ENCODE data around the gene TMEM208. TPM values are rescaled to one million over a fixed set of nuclear protein-coding genes. Genes with fewer than 3 reads are reported as not detected.
A peak's percentile ranks its signal among the peaks of the same experiment; 100 is the strongest.

TMEM208 gene
- total RNA-seq (10 to 100 TPM; 58.4 to 69.5 TPM), polyA plus RNA-seq (83.7 TPM)

- Histone ChIP-seq H3K4me1 (ENCODE audit: insufficient read depth, low read length) (peaks cover 42% of the 10 kb centered on the region), H3K27me3 (ENCODE audit: insufficient read depth, low read length, poor library complexity, severe bottlenecking) (no peaks in the 10 kb centered on the region), H3K4me3 (ENCODE audit: low read length) (peak within 1 kb of the TSS; percentile 99), H3K27ac (ENCODE audit: low read depth, low read length) (peak within 1 kb of the TSS; percentile 94), H3K36me3 (ENCODE audit: insufficient read depth, low read length) (peaks cover 29% of the 10 kb centered on the region), H3K9me3 (ENCODE audit: low read length) (no peaks in the 10 kb centered on the region)
- H3K27ac Mint-ChIP-seq: peak within 1 kb of the TSS; percentile 93 to 99 (median 98)
- CTCF ChIA-PET: interaction anchor here (1.0 to 2.4 kb wide), 12 partner anchors 10 to 707 kb away, joined by 3 to 12 read pairs (median 4); partner anchors contain the start of gene FHOD1
- peak; percentile 94 to 98 (median 96) for DNase-seq
- H3K4me1 Mint-ChIP-seq: peaks cover 39 to 60% (median 50%) of the 10 kb centered on the region in 3 donors
- no peaks in the 10 kb centered on the region for H3K9me3 Mint-ChIP-seq
- H3K36me3 Mint-ChIP-seq: peaks cover 0 to 53% (median 8%) of the 10 kb centered on the region in 3 donors
- peak within 1 kb of the TSS; percentile 98 to 100 (median 99) for H3K4me3 Mint-ChIP-seq
- POLR2A ChIA-PET: interaction anchor here (0.9 to 3.1 kb wide), 5 partner anchors 11 to 199 kb away, joined by 3 to 15 read pairs (median 7); partner anchors contain the start of genes FHOD1 and SLC9A5
- peaks cover 0 to 2% of the 10 kb centered on the region in 2 donors for H3K27me3 Mint-ChIP-seq
Measured at GRCh38 chr16:67226804-67227566, at the start of gene TMEM208. Gene TMEM208, plus strand, starts transcription at chr16:67227130. Its CDS starts 89 bp downstream, at chr16:67227219.

GRCh38 chr16:67177743-67178699 lies 48.9 kb upstream of the TMEM208 start:
- ChIA-PET CTCF (interaction anchor here (1.0 to 3.1 kb wide), 4 partner anchors 7 to 23 kb away, joined by 3 to 18 read pairs (median 4); partner anchors contain the start of gene MATCAP1), POLR2A (no interaction called here)
- Mint-ChIP-seq H3K27ac (peak overlapping the region in 3 of 8 donors; percentile 31 to 88 (median 54)), H3K4me3 (peak overlapping the region; percentile 64 to 75 (median 71)), H3K9me3 (no peaks in the 10 kb centered on the region), H3K4me1 (peaks cover 24 to 46% (median 31%) of the 10 kb centered on the region in 3 donors), H3K36me3 (no peaks in the 10 kb centered on the region), H3K27me3 (no peaks in the 10 kb centered on the region)
- H3K9me3 ChIP-seq (ENCODE audit: low read length): no peaks in the 10 kb centered on the region
- no peak overlapping the region for H3K27ac ChIP-seq (ENCODE audit: low read depth, low read length)
- peak; percentile 43 to 75 (median 49) for DNase-seq
- peak overlapping the region; percentile 39 for H3K4me3 ChIP-seq (ENCODE audit: low read length)
- H3K4me1 ChIP-seq (ENCODE audit: insufficient read depth, low read length): peaks cover 32% of the 10 kb centered on the region
- no peaks in the 10 kb centered on the region for H3K36me3 ChIP-seq (ENCODE audit: insufficient read depth, low read length)
- peaks cover 6% of the 10 kb centered on the region for H3K27me3 ChIP-seq (ENCODE audit: insufficient read depth, low read length, poor library complexity, severe bottlenecking)

GRCh38 chr16:67179421-67180080 lies 47.4 kb upstream of the TMEM208 start:
- H3K9me3 ChIP-seq (ENCODE audit: low read length): no peaks in the 10 kb centered on the region
- no peaks in the 10 kb centered on the region for H3K36me3 ChIP-seq (ENCODE audit: insufficient read depth, low read length)
- Mint-ChIP-seq H3K27ac (no peak overlapping the region), H3K4me1 (peaks cover 13 to 36% (median 20%) of the 10 kb centered on the region in 3 donors), H3K36me3 (no peaks in the 10 kb centered on the region), H3K4me3 (peak overlapping the region in 1 of 7 donors; percentile 46), H3K9me3 (no peaks in the 10 kb centered on the region), H3K27me3 (no peaks in the 10 kb centered on the region)
- H3K27me3 ChIP-seq (ENCODE audit: insufficient read depth, low read length, poor library complexity, severe bottlenecking): peaks cover 2% of the 10 kb centered on the region
- H3K4me1 ChIP-seq (ENCODE audit: insufficient read depth, low read length): peaks cover 24% of the 10 kb centered on the region
- no peak overlapping the region for H3K4me3 ChIP-seq (ENCODE audit: low read length)
- ChIA-PET POLR2A (no interaction called here), CTCF (interaction anchor here (1.7 kb wide), 1 partner anchor 24 kb away, joined by 6 read pairs; no protein-coding TSS in a partner anchor)
- no peak overlapping the region for H3K27ac ChIP-seq (ENCODE audit: low read depth, low read length)
- no peak for DNase-seq

GRCh38 chr16:67180166-67180565 lies 46.8 kb upstream of the TMEM208 start:
- H3K27me3 ChIP-seq (ENCODE audit: insufficient read depth, low read length, poor library complexity, severe bottlenecking): no peaks in the 10 kb centered on the region
- CTCF ChIA-PET: interaction anchor here (11.3 kb wide), 1 partner anchor 22 kb away, joined by 205 read pairs; the partner anchor contains the start of genes B3GNT9, FBXL8, HSF4 and TRADD
- no peak for DNase-seq
- H3K27ac ChIP-seq (ENCODE audit: low read depth, low read length): no peak overlapping the region
- H3K4me1 ChIP-seq (ENCODE audit: insufficient read depth, low read length): peaks cover 26% of the 10 kb centered on the region
- no peak overlapping the region for H3K4me3 Mint-ChIP-seq
- no peaks in the 10 kb centered on the region for H3K36me3 ChIP-seq (ENCODE audit: insufficient read depth, low read length)
- no peaks in the 10 kb centered on the region for H3K9me3 Mint-ChIP-seq
- H3K4me3 ChIP-seq (ENCODE audit: low read length): no peak overlapping the region
- H3K27me3 Mint-ChIP-seq: no peaks in the 10 kb centered on the region
- H3K9me3 ChIP-seq (ENCODE audit: low read length): no peaks in the 10 kb centered on the region
- peaks cover 15 to 39% (median 21%) of the 10 kb centered on the region in 3 donors for H3K4me1 Mint-ChIP-seq
- H3K36me3 Mint-ChIP-seq: no peaks in the 10 kb centered on the region
- H3K27ac Mint-ChIP-seq: no peak overlapping the region
- POLR2A ChIA-PET: no interaction called here

- H3K9me3 Mint-ChIP-seq: no peaks in the 10 kb centered on the region
- POLR2A ChIA-PET: interaction anchor here (0.6 kb wide), 1 partner anchor 37 kb away, joined by 4 read pairs; no protein-coding TSS in a partner anchor
- H3K27ac Mint-ChIP-seq: no peak overlapping the region
Measured at GRCh38 chr16:67181346-67181745, 45.6 kb upstream of the TMEM208 start.

GRCh38 chr16:67182288-67182687 lies 44.6 kb upstream of the TMEM208 start:
- CTCF ChIA-PET: interaction anchor here (0.8 to 11.3 kb wide), 4 partner anchors 9 to 223 kb away, joined by 3 to 205 read pairs (median 6); partner anchors contain the start of genes B3GNT9, FBXL8, HSF4 and NOL3
- DNase-seq: no peak
- H3K36me3 Mint-ChIP-seq: no peaks in the 10 kb centered on the region
- POLR2A ChIA-PET: interaction anchor here (0.6 kb wide), 1 partner anchor 562 kb away, joined by 3 read pairs; no protein-coding TSS in a partner anchor
- H3K9me3 Mint-ChIP-seq: no peaks in the 10 kb centered on the region
- no peak overlapping the region for H3K4me3 Mint-ChIP-seq
- H3K4me1 Mint-ChIP-seq: peaks cover 17 to 36% (median 18%) of the 10 kb centered on the region in 3 donors
- Histone ChIP-seq H3K27me3 (ENCODE audit: insufficient read depth, low read length, poor library complexity, severe bottlenecking) (no peaks in the 10 kb centered on the region), H3K9me3 (ENCODE audit: low read length) (no peaks in the 10 kb centered on the region), H3K36me3 (ENCODE audit: insufficient read depth, low read length) (no peaks in the 10 kb centered on the region), H3K4me3 (ENCODE audit: low read length) (no peak overlapping the region), H3K27ac (ENCODE audit: low read depth, low read length) (no peak overlapping the region), H3K4me1 (ENCODE audit: insufficient read depth, low read length) (peaks cover 34% of the 10 kb centered on the region)
- no peak overlapping the region for H3K27ac Mint-ChIP-seq
- H3K27me3 Mint-ChIP-seq: peaks cover 0 to 4% of the 10 kb centered on the region in 2 donors

More at GRCh38 chr16:67181346-67181745, 45.6 kb upstream of the TMEM208 start:
- CTCF ChIA-PET: interaction anchor here (11.3 kb wide), 1 partner anchor 23 kb away, joined by 205 read pairs; the partner anchor contains the start of genes B3GNT9, FBXL8, HSF4 and TRADD
- Mint-ChIP-seq H3K27me3 (peaks cover 0 to 4% of the 10 kb centered on the region in 2 donors), H3K4me3 (no peak overlapping the region), H3K36me3 (no peaks in the 10 kb centered on the region), H3K4me1 (peaks cover 21 to 41% (median 22%) of the 10 kb centered on the region in 3 donors)
- no peak for DNase-seq
- H3K27me3 ChIP-seq (ENCODE audit: insufficient read depth, low read length, poor library complexity, severe bottlenecking): no peaks in the 10 kb centered on the region
- no peak overlapping the region for H3K4me3 ChIP-seq (ENCODE audit: low read length)
- no peak overlapping the region for H3K27ac ChIP-seq (ENCODE audit: low read depth, low read length)
- H3K4me1 ChIP-seq (ENCODE audit: insufficient read depth, low read length): peaks cover 34% of the 10 kb centered on the region
- H3K9me3 ChIP-seq (ENCODE audit: low read length): no peaks in the 10 kb centered on the region
- no peaks in the 10 kb centered on the region for H3K36me3 ChIP-seq (ENCODE audit: insufficient read depth, low read length)

GRCh38 chr16:67183284-67183626 lies 43.7 kb upstream of the TMEM208 start:
- Histone ChIP-seq H3K4me1 (ENCODE audit: insufficient read depth, low read length) (peaks cover 29% of the 10 kb centered on the region), H3K36me3 (ENCODE audit: insufficient read depth, low read length) (no peaks in the 10 kb centered on the region), H3K27me3 (ENCODE audit: insufficient read depth, low read length, poor library complexity, severe bottlenecking) (no peaks in the 10 kb centered on the region), H3K4me3 (ENCODE audit: low read length) (peak overlapping the region; percentile 70), H3K9me3 (ENCODE audit: low read length) (no peaks in the 10 kb centered on the region), H3K27ac (ENCODE audit: low read depth, low read length) (peak overlapping the region; percentile 91)
- CTCF ChIA-PET: interaction anchor here (1.8 to 11.3 kb wide), 3 partner anchors 7 to 25 kb away, joined by 7 to 205 read pairs (median 18); partner anchors contain the start of genes B3GNT9, FBXL8, HSF4 and NOL3
- Mint-ChIP-seq H3K4me1 (peaks cover 9 to 27% (median 12%) of the 10 kb centered on the region in 3 donors), H3K36me3 (no peaks in the 10 kb centered on the region), H3K4me3 (no peak overlapping the region), H3K9me3 (no peaks in the 10 kb centered on the region), H3K27me3 (peaks cover 0 to 4% of the 10 kb centered on the region in 2 donors), H3K27ac (no peak overlapping the region)
- DNase-seq: no peak
- POLR2A ChIA-PET: interaction anchor here (0.9 kb wide), 1 partner anchor 9 kb away, joined by 6 read pairs; no protein-coding TSS in a partner anchor

Measured in CD8-positive, alpha-beta memory T cell (primary cell).